Measurements from ENCODE around the gene BCKDHB. TPM values are rescaled to one million over a fixed set of nuclear protein-coding genes. Genes with fewer than 3 reads are reported as not detected.

Gene BCKDHB
- total RNA-seq, 4 donors from 2014 or later, result 10.9 to 32.9 (median 29.7) TPM

DNA sequence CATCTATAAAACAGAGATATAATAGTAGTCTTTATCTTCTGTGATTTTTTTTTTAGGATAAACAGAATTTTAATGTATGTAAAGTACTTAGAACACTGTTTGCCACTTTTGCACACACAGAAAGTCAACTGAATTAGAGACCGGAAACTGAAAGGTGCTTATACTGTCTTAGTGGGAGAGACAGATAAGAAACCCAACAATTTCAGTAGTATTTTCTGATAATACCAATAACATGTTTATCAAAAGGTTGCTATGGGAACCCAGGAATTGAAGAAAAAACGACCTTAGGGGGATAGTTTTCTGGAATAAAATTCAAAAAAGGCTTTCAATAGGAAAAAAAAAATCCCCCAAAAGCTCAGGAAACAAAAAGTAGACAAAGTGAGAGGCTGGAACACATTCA, 138.6 kb downstream of the BCKDHB start:
- intact Hi-C loops (cut with DNase I; ENCODE audit: low total_unique reads) (no loop called here), in situ Hi-C loops (cut with MboI; ENCODE audit: low pct_ligation_motif_present in 1 of 4, low pct_unique_long_range_greater_than_20kb in 1 of 4, low sequenced_read_pairs in 3 of 4) (no loop called here)
- TF ChIP-seq POLR2A (IDR thresholded peaks at IDR 0.05) (no peak), POLR2AphosphoS5 (IDR thresholded peaks at IDR 0.05) (no peak), EP300 (IDR thresholded peaks at IDR 0.05; ENCODE audit: low read depth) (no peak)
- TF ChIP-seq, protein P1, sequence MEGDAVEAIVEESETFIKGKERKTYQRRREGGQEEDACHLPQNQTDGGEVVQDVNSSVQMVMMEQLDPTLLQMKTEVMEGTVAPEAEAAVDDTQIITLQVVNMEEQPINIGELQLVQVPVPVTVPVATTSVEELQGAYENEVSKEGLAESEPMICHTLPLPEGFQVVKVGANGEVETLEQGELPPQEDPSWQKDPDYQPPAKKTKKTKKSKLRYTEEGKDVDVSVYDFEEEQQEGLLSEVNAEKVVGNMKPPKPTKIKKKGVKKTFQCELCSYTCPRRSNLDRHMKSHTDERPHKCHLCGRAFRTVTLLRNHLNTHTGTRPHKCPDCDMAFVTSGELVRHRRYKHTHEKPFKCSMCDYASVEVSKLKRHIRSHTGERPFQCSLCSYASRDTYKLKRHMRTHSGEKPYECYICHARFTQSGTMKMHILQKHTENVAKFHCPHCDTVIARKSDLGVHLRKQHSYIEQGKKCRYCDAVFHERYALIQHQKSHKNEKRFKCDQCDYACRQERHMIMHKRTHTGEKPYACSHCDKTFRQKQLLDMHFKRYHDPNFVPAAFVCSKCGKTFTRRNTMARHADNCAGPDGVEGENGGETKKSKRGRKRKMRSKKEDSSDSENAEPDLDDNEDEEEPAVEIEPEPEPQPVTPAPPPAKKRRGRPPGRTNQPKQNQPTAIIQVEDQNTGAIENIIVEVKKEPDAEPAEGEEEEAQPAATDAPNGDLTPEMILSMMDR (IDR thresholded peaks at IDR 0.05), result no peak
- Histone ChIP-seq H3K4me3 (no peak overlapping the region), H3K36me3 (no peaks in the 10 kb centered on the region), H3K27me3 (no peaks in the 10 kb centered on the region), H3K27ac (no peak overlapping the region), H3K4me1 (no peaks in the 10 kb centered on the region), H3K9me3 (no peaks in the 10 kb centered on the region)
- DNase-seq, result no peak
- WGBS, 2 donors (ENCODE audit: low coverage in 1 of 2), result 70 to 78% methylated on average over 2 of the region's 2 CpGs

DNA sequence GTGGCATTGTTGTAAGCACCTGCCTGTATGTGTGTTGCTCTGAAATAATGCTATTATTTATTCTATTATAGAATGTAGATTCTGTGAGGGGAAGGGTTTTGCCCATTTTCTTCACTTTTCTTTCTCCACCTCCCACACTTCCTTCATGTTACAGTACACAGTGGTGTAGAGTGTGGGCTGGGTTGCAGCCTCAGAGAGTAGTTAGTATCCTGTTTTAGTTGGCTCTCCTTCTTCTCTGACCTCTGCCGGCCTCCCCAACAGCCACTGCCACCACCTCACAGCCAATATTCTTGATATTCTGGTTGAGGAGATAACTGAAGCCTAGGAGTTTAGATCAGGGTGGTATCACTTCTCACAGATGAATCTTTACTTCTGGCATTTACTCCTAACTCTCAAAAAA, 143.4 kb downstream of the BCKDHB start:
- in situ Hi-C loops (cut with MboI; ENCODE audit: low pct_ligation_motif_present in 1 of 4, low pct_unique_long_range_greater_than_20kb in 1 of 4, low sequenced_read_pairs in 3 of 4) (no loop called here), intact Hi-C loops (cut with DNase I; ENCODE audit: low total_unique reads) (no loop called here)
- H3K36me3 ChIP-seq, result no peaks in the 10 kb centered on the region
- TF ChIP-seq POLR2AphosphoS5 (IDR thresholded peaks at IDR 0.05), result no peak
- TF ChIP-seq EP300 (IDR thresholded peaks at IDR 0.05; ENCODE audit: low read depth), result no peak
- TF ChIP-seq, protein P1 (IDR thresholded peaks at IDR 0.05), result no peak
- no peak for TF ChIP-seq POLR2A (IDR thresholded peaks at IDR 0.05)
- H3K27me3 ChIP-seq, result no peaks in the 10 kb centered on the region
- 78 to 80% methylated on average over 1 of the region's 1 CpG for WGBS, 2 donors (ENCODE audit: low coverage in 1 of 2)
- no peaks in the 10 kb centered on the region for H3K9me3 ChIP-seq
- no peak overlapping the region for H3K27ac ChIP-seq
- DNase-seq, result no peak
- no peak overlapping the region for H3K4me3 ChIP-seq
- H3K4me1 ChIP-seq, result no peaks in the 10 kb centered on the region

DNA sequence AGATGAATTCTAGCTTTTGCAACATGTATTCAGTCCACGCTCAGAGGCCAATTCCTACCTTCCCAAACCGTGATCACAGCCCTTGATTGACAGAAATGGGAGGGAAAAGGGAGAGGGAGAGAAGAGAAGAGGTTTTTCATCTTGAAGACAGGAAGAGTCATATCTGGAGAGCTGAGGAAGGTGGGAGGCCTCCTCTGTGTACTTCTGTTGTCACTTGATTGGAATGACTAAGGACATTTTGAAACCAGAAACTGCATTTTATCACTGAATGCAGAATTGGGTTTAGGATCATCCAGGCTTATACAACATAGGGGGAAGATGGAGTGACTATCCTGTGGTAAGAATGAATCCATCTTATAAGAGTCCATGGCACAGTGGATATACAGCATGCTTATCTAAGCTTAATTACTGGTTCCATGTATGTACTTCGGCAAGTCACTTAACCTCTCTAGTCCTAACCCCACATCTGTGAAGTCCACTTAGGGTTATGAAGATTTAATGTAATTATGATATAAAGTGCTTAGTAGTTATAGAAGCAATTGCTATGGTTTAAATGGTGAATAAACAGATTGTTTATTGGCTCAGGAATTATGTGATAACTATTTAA, 144.0 kb downstream of the BCKDHB start:
- H3K9me3 ChIP-seq, result no peaks in the 10 kb centered on the region
- no peak for DNase-seq
- no peak overlapping the region for H3K27ac ChIP-seq
- H3K36me3 ChIP-seq, result no peaks in the 10 kb centered on the region
- H3K27me3 ChIP-seq, result no peaks in the 10 kb centered on the region
- no peak overlapping the region for H3K4me3 ChIP-seq
- in situ Hi-C loops (cut with MboI; ENCODE audit: low pct_ligation_motif_present in 1 of 4, low pct_unique_long_range_greater_than_20kb in 1 of 4, low sequenced_read_pairs in 3 of 4), result no loop called here
- WGBS, 2 donors (ENCODE audit: low coverage in 1 of 2), result 90 to 91% methylated on average over 3 of the region's 3 CpGs
- intact Hi-C loops (cut with DNase I; ENCODE audit: low total_unique reads), result no loop called here
- H3K4me1 ChIP-seq, result no peaks in the 10 kb centered on the region
- TF ChIP-seq, protein P1 (IDR thresholded peaks at IDR 0.05), result no peak
- TF ChIP-seq EP300 (IDR thresholded peaks at IDR 0.05; ENCODE audit: low read depth) (no peak), POLR2A (IDR thresholded peaks at IDR 0.05) (no peak), POLR2AphosphoS5 (IDR thresholded peaks at IDR 0.05) (no peak)

DNA sequence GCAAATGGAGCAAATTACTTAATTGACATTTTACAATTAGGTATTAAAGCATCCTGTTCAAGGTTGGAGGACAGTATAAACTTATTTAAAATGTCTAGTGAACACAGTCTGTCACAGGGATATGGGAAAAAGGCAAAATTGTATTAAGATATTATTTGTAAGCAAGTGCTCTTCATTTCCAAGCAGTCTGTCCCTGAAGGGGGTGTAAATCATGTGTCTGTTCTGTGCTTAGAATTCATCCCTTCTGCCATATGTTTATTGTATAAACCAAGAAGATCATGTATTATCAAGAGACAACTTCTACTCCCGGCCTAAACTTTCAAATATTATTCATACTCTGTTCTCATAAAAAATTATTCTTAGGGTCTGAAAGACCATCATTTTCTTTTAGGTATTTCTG, 144.8 kb downstream of the BCKDHB start:
- no peak for TF ChIP-seq POLR2AphosphoS5 (IDR thresholded peaks at IDR 0.05)
- no peak for TF ChIP-seq POLR2A (IDR thresholded peaks at IDR 0.05)
- TF ChIP-seq, protein P1 (IDR thresholded peaks at IDR 0.05), result no peak
- TF ChIP-seq EP300 (IDR thresholded peaks at IDR 0.05; ENCODE audit: low read depth), result no peak
- H3K4me3 ChIP-seq, result no peak overlapping the region
- H3K27ac ChIP-seq, result no peak overlapping the region
- intact Hi-C loops (cut with DNase I; ENCODE audit: low total_unique reads), result no loop called here
- H3K4me1 ChIP-seq, result no peaks in the 10 kb centered on the region
- WGBS, 2 donors (ENCODE audit: low coverage in 1 of 2), result 79 to 85% methylated on average over 1 of the region's 1 CpG
- no peak for DNase-seq
- H3K9me3 ChIP-seq, result no peaks in the 10 kb centered on the region
- H3K27me3 ChIP-seq, result no peaks in the 10 kb centered on the region
- in situ Hi-C loops (cut with MboI; ENCODE audit: low pct_ligation_motif_present in 1 of 4, low pct_unique_long_range_greater_than_20kb in 1 of 4, low sequenced_read_pairs in 3 of 4), result no loop called here
- no peaks in the 10 kb centered on the region for H3K36me3 ChIP-seq
